HL-60 (cell line): Measurements from ENCODE around the gene SF3B3.
A peak's percentile ranks its signal among the peaks of the same experiment; 100 is the strongest.

Experiments used
- DNase-seq, 2 experiments: peaks; one replicate each; pipeline ENCODE4 v3.0.0-alpha.2; 2010 to 2020; ENCODE audit warnings: low read depth in 1 of 2, low spot score in 1 of 2
- H3K27ac ChIP-seq: fragments of 250-450 bp; sonication (Bioruptor Pico); replicated peaks from 2 replicates; pipeline ENCODE4 v1.5.1; 2020; ENCODE audit warnings: mild to moderate bottlenecking, moderate library complexity
- H3K27me3 ChIP-seq: fragments of 250-450 bp; sonication (Bioruptor Pico); 2 replicates; pipeline ENCODE4 v1.5.1; 2021; ENCODE audit warnings: mild to moderate bottlenecking, moderate library complexity; ENCODE audit not compliant: insufficient read depth, poor library complexity, severe bottlenecking
- H3K4me3 ChIP-seq: replicated peaks from 2 replicates; pipeline ENCODE4 v1.5.1; 2011; ENCODE audit warnings: mild to moderate bottlenecking, control low read depth, low read length; ENCODE audit not compliant: insufficient read depth
- GABPA ChIP-seq: IDR thresholded peaks from 2 replicates; pipeline ENCODE4 v1.6.1; 2012; ENCODE audit warnings: low read depth
- POLR2AphosphoS5 ChIP-seq: IDR thresholded peaks from 2 replicates; pipeline ENCODE4 v1.6.1; 2012; ENCODE audit warnings: low read depth
- SPI1 ChIP-seq: IDR thresholded peaks from 2 replicates; pipeline ENCODE4 v1.6.1; 2012; ENCODE audit warnings: low read depth, mild to moderate bottlenecking, borderline replicate concordance
- TF ChIP-seq, protein P1 (sequence below): IDR thresholded peaks from 2 replicates; pipeline ENCODE4 v1.6.1; 2012; ENCODE audit warnings: low read depth; ENCODE audit not compliant: insufficient replicate concordance
- TF ChIP-seq, protein P2 (sequence below): IDR thresholded peaks from one replicate; pipeline ENCODE4 v1.5.1; 2011; ENCODE audit warnings: low read length, control low read depth, inconsistent platforms; ENCODE audit not compliant: insufficient read depth

Gene SF3B3

DNA sequence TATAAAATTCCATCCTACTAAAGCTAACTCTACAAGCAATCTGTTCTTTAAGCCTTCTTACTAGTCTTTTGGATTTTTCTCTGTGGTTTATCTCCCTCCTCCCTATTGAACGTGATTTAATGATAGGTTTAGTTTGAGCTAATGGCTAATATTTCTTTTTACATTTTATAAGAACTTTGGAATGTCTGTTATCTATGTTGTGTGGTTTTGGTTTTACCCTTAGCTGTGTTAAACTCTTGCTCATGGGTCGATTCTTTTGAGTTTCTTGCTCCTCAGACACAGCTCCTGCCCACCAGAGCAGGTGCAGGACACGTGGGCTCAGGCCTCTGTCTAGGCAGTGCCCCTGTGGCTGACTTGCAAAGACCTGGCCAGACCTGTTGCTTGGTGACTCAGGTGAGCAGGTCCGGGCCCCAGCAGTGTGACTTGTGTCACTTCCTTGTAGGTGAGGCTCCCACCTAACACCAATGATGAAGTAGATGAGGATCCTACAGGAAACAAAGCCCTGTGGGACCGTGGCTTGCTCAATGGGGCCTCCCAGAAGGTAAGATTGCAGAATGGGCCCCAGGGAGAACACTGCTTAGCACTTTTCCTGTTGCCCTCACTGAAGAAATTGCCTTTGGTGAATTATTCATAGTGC is 45.1 kb downstream of the SF3B3 start:
- no peak for DNase-seq
- Histone ChIP-seq H3K4me3 (no peak overlapping the region), H3K27me3 (no peaks in the 10 kb centered on the region), H3K27ac (no peak overlapping the region)
- TF ChIP-seq, protein P1, sequence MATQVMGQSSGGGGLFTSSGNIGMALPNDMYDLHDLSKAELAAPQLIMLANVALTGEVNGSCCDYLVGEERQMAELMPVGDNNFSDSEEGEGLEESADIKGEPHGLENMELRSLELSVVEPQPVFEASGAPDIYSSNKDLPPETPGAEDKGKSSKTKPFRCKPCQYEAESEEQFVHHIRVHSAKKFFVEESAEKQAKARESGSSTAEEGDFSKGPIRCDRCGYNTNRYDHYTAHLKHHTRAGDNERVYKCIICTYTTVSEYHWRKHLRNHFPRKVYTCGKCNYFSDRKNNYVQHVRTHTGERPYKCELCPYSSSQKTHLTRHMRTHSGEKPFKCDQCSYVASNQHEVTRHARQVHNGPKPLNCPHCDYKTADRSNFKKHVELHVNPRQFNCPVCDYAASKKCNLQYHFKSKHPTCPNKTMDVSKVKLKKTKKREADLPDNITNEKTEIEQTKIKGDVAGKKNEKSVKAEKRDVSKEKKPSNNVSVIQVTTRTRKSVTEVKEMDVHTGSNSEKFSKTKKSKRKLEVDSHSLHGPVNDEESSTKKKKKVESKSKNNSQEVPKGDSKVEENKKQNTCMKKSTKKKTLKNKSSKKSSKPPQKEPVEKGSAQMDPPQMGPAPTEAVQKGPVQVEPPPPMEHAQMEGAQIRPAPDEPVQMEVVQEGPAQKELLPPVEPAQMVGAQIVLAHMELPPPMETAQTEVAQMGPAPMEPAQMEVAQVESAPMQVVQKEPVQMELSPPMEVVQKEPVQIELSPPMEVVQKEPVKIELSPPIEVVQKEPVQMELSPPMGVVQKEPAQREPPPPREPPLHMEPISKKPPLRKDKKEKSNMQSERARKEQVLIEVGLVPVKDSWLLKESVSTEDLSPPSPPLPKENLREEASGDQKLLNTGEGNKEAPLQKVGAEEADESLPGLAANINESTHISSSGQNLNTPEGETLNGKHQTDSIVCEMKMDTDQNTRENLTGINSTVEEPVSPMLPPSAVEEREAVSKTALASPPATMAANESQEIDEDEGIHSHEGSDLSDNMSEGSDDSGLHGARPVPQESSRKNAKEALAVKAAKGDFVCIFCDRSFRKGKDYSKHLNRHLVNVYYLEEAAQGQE, result no peak
- no peak for TF ChIP-seq POLR2AphosphoS5
- TF ChIP-seq, protein P2, sequence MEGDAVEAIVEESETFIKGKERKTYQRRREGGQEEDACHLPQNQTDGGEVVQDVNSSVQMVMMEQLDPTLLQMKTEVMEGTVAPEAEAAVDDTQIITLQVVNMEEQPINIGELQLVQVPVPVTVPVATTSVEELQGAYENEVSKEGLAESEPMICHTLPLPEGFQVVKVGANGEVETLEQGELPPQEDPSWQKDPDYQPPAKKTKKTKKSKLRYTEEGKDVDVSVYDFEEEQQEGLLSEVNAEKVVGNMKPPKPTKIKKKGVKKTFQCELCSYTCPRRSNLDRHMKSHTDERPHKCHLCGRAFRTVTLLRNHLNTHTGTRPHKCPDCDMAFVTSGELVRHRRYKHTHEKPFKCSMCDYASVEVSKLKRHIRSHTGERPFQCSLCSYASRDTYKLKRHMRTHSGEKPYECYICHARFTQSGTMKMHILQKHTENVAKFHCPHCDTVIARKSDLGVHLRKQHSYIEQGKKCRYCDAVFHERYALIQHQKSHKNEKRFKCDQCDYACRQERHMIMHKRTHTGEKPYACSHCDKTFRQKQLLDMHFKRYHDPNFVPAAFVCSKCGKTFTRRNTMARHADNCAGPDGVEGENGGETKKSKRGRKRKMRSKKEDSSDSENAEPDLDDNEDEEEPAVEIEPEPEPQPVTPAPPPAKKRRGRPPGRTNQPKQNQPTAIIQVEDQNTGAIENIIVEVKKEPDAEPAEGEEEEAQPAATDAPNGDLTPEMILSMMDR, result no peak
- no peak for TF ChIP-seq GABPA
- TF ChIP-seq SPI1, result no peak

DNA sequence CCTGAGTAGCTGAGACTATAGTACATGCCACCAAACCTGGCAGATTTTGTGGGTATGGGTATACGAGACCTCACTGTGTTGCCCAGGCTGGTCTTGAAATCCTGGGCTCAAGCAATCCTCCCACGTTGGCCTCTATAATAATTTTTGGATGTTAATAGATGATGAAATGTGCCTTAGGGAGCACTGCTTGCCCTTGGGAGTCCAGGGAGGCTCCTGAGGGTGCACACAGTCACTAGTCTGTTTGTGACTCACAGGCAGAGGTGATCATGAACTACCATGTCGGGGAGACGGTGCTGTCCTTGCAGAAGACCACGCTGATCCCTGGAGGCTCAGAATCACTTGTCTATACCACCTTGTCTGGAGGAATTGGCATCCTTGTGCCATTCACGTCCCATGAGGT is 46.1 kb downstream of the SF3B3 start:
- no peak for DNase-seq

DNA sequence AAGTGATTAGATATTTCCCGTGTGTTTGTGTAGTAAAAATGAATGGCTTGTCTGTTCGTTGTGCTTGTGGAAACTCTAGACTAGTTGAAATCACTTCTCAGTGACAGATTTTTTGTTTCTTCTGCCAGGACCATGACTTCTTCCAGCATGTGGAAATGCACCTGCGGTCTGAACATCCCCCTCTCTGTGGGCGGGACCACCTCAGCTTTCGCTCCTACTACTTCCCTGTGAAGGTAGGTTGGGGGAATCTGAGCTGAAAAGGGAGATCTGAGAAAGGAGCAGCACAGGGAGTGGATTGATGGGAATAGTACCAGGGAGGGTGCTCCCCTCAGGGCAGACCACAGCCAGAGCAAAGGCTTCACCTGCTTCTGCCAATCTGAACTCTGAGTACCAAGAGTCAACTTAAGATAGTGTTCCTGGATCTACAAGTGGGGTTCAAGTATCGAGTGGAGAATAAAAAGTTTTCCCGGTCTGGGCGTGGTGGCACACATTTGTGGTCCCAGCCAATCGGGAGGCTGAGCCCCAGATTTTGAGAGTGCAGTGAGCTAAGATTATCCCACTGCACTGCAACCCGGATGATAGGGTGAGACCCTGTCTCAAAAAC is 47.5 kb downstream of the SF3B3 start:
- no peak for TF ChIP-seq POLR2AphosphoS5
- TF ChIP-seq, protein P2, result no peak
- TF ChIP-seq, protein P1, result no peak
- no peak for TF ChIP-seq SPI1
- TF ChIP-seq GABPA, result no peak
- DNase-seq, result no peak
- H3K27me3 ChIP-seq, result no peaks in the 10 kb centered on the region
- no peak overlapping the region for H3K27ac ChIP-seq
- no peak overlapping the region for H3K4me3 ChIP-seq

More for the DNA sequence above, 46.1 kb downstream of the SF3B3 start:
- H3K4me3 ChIP-seq, result no peak overlapping the region
- TF ChIP-seq SPI1 (no peak), POLR2AphosphoS5 (peak; percentile 28; the same call in 1 of the 2 replicates), GABPA (no peak)
- TF ChIP-seq, protein P1, result no peak
- no peak overlapping the region for H3K27ac ChIP-seq
- H3K27me3 ChIP-seq, result no peaks in the 10 kb centered on the region
